Astrocyte (in vitro differentiated cells and primary cell): ENCODE results near the gene FES. TPM values are rescaled to one million over a fixed set of nuclear protein-coding genes. Genes with fewer than 3 reads are reported as not detected.

Experiments used
- DNase-seq: peaks from one replicate; pipeline ENCODE4 v3.0.0-alpha.2; 2010; ENCODE audit warnings: low read depth
- FAIRE-seq: peaks from 2 replicates; lab custom pipeline; 2011; peaks lifted over from hg19 to GRCh38; lab: Jason Lieb, UNC
- H2AFZ ChIP-seq: 2 replicates; pipeline ENCODE4 v1.6.0; 2012; ENCODE audit warnings: low read depth, low read length, inconsistent platforms
- H3K27ac ChIP-seq: 2 replicates; pipeline ENCODE4 v1.5.1; 2011; ENCODE audit warnings: low read depth, low read length, inconsistent platforms
- H3K27me3 ChIP-seq: 2 replicates; pipeline ENCODE4 v1.6.0; 2011; ENCODE audit warnings: low read length, inconsistent platforms; ENCODE audit not compliant: insufficient read depth
- H3K36me3 ChIP-seq: 2 replicates; pipeline ENCODE4 v1.5.1; 2011; ENCODE audit warnings: low read length, inconsistent platforms; ENCODE audit not compliant: insufficient read depth
- H3K4me1 ChIP-seq: 2 replicates; pipeline ENCODE4 v1.5.1; 2011; ENCODE audit warnings: low read length, inconsistent platforms; ENCODE audit not compliant: insufficient read depth
- H3K4me2 ChIP-seq: 2 replicates; pipeline ENCODE4 v1.6.0; 2012; ENCODE audit warnings: low read length, inconsistent platforms
- H3K4me3 ChIP-seq: 2 replicates; pipeline ENCODE4 v1.5.1; 2011; ENCODE audit warnings: low read depth, mild to moderate bottlenecking, low read length, inconsistent platforms; ENCODE audit not compliant: insufficient read depth
- H3K79me2 ChIP-seq: 2 replicates; pipeline ENCODE4 v1.6.0; 2012; ENCODE audit warnings: mild to moderate bottlenecking, low read length, inconsistent platforms; ENCODE audit not compliant: insufficient read depth
- H3K9ac ChIP-seq: 2 replicates; pipeline ENCODE4 v1.6.0; 2012; ENCODE audit warnings: mild to moderate bottlenecking, low read length, inconsistent platforms
- H3K9me3 ChIP-seq: 2 replicates; pipeline ENCODE4 v1.5.1; 2012; ENCODE audit warnings: low read depth, mild to moderate bottlenecking, low read length, inconsistent platforms; ENCODE audit not compliant: insufficient read depth
- H4K20me1 ChIP-seq: 2 replicates; pipeline ENCODE4 v1.6.0; 2012; ENCODE audit warnings: low read length, inconsistent platforms; ENCODE audit not compliant: insufficient read depth
- H3K27ac Mint-ChIP-seq: one replicate; pipeline ENCODE4 v1.8.0; 2021; ENCODE audit warnings: mild to moderate bottlenecking, mixed read lengths; ENCODE audit not compliant: unreplicated experiment
- H3K27me3 Mint-ChIP-seq: one replicate; pipeline ENCODE4 v1.8.0; 2021; ENCODE audit warnings: low read depth, mixed read lengths; ENCODE audit not compliant: unreplicated experiment
- H3K36me3 Mint-ChIP-seq: one replicate; pipeline ENCODE4 v1.8.0; 2021; ENCODE audit warnings: low read depth, mixed read lengths; ENCODE audit not compliant: unreplicated experiment
- H3K4me1 Mint-ChIP-seq: one replicate; pipeline ENCODE4 v1.8.0; 2021; ENCODE audit warnings: low read depth, mixed read lengths; ENCODE audit not compliant: unreplicated experiment
- H3K4me3 Mint-ChIP-seq: one replicate; pipeline ENCODE4 v1.8.0; 2021; ENCODE audit warnings: mild to moderate bottlenecking, moderate library complexity, mixed read lengths; ENCODE audit not compliant: unreplicated experiment
- H3K9me3 Mint-ChIP-seq: one replicate; pipeline ENCODE4 v1.8.0; 2021; ENCODE audit warnings: mild to moderate bottlenecking, mixed read lengths; ENCODE audit not compliant: unreplicated experiment
- EZH2 ChIP-seq: IDR thresholded peaks from 2 replicates; pipeline ENCODE4 v1.6.1; 2012; ENCODE audit warnings: mild to moderate bottlenecking, low read length, inconsistent platforms; ENCODE audit not compliant: insufficient read depth
- total RNA-seq: library from RNA; stranded (reverse); gene quantifications from 2 replicates; pipeline ENCODE4 v1.2.1, GENCODE V29; 2021
- TF ChIP-seq, protein P1 (sequence below): IDR thresholded peaks from 2 replicates; pipeline ENCODE4 v1.5.1; 2011; ENCODE audit warnings: low read depth, mild to moderate bottlenecking, inconsistent platforms, low read length, moderate library complexity; ENCODE audit not compliant: insufficient read depth

FES gene
- total RNA-seq, 1 donor from 2014 or later, result 7.2 TPM

DNA sequence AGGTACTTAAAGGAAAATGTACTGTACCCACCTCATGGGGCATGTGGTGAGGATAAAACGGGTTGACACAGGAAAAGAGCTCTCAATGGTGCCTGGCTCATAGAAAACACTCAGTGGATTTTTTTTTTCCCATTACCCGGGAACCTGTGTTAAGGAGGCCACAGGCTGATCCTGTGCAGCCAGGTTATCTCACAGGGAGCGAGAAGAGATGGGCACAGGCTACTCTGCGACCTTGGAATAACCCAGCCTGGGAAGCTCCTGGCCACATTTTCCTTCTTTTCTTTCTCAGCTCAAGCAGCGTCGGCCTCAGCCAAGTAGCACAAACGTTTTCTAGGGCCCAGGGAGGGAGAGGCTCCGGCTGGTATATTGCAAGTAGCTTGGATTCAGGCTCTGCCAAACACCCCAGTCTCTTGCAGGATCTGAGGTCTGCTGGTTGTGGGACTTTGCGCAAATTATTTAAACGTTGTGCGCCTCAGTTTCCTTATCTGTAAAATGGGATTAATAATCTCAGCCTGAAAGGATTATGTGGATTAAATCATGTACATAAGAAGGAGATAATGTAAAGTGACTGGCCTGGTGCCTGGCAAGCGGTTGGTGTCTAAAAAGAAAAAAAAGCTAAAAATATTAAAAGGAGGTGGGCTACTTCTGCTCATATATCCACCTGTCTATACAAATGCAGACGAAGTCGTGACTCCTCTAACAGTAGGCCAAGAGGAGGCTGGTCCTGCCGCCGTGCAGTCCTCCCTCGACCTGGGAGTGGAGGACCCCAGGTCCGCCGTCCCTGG lies 13.8 kb upstream of the FES start:
- Mint-ChIP-seq H3K27ac (peak overlapping the region; percentile 96), H3K4me3 (peak overlapping the region; percentile 93), H3K36me3 (peaks cover 5% of the 10 kb centered on the region), H3K27me3 (peaks cover 4% of the 10 kb centered on the region), H3K9me3 (no peaks in the 10 kb centered on the region), H3K4me1 (peaks cover 38% of the 10 kb centered on the region)
- Histone ChIP-seq H3K27ac (peak overlapping the region; percentile 95), H3K79me2 (peaks cover 55% of the 10 kb centered on the region), H3K4me2 (peak overlapping the region; percentile 99), H3K36me3 (no peaks in the 10 kb centered on the region), H2AFZ (peak overlapping the region; percentile 53), H3K27me3 (no peaks in the 10 kb centered on the region), H3K4me1 (peaks cover 50% of the 10 kb centered on the region), H4K20me1 (peaks cover 19% of the 10 kb centered on the region), H3K9me3 (no peaks in the 10 kb centered on the region), H3K9ac (peak overlapping the region; percentile 80), H3K4me3 (peak overlapping the region; percentile 69)
- FAIRE-seq (no peak), DNase-seq (peak; percentile 14)
- TF ChIP-seq EZH2, result no peak

DNA sequence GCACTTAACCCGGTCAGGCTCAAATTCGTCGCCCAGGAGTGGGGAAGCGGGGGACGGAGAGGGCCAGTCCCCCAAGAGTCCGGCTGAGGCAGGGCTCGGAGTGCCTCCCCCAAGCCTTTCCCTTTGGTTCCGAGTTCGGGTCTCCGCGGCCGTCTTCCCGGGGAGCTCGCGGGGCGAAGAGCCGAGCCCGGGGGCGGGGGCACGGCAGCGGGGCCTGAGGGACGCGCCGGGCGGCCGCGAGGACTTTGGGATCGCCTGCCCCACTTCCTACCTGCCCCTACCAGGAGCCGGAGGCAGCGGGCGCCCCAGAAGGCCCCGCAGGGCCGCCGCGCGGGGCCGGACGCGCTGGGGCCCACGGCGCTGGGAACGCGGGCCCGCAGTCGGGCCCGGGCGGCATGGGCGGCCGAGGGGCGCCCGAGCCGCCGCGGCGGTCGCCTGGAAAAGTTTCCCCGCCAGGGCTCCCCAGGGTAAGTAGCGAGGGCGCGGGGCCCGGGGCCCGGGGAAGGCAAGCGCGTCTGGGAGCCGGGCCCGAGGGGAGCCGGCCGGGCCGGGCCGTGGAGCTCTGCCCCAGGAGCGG lies 13.1 kb upstream of the FES start:
- H3K27ac ChIP-seq, result peak overlapping the region; percentile 95
- peak overlapping the region; percentile 80 for H3K9ac ChIP-seq
- no peaks in the 10 kb centered on the region for H3K27me3 ChIP-seq
- peaks cover 38% of the 10 kb centered on the region for H3K4me1 Mint-ChIP-seq
- H3K4me3 ChIP-seq, result peak overlapping the region; percentile 77
- H3K79me2 ChIP-seq, result peaks cover 60% of the 10 kb centered on the region
- FAIRE-seq, result no peak
- H3K36me3 Mint-ChIP-seq, result peaks cover 2% of the 10 kb centered on the region
- H3K4me1 ChIP-seq, result peaks cover 50% of the 10 kb centered on the region
- peak overlapping the region; percentile 99 for H3K4me2 ChIP-seq
- peak overlapping the region; percentile 96 for H3K27ac Mint-ChIP-seq
- DNase-seq, result no peak
- H3K9me3 ChIP-seq, result no peaks in the 10 kb centered on the region
- H4K20me1 ChIP-seq, result peaks cover 26% of the 10 kb centered on the region
- peak overlapping the region; percentile 93 for H3K4me3 Mint-ChIP-seq
- no peaks in the 10 kb centered on the region for H3K27me3 Mint-ChIP-seq
- no peak for TF ChIP-seq EZH2
- TF ChIP-seq, protein P1, sequence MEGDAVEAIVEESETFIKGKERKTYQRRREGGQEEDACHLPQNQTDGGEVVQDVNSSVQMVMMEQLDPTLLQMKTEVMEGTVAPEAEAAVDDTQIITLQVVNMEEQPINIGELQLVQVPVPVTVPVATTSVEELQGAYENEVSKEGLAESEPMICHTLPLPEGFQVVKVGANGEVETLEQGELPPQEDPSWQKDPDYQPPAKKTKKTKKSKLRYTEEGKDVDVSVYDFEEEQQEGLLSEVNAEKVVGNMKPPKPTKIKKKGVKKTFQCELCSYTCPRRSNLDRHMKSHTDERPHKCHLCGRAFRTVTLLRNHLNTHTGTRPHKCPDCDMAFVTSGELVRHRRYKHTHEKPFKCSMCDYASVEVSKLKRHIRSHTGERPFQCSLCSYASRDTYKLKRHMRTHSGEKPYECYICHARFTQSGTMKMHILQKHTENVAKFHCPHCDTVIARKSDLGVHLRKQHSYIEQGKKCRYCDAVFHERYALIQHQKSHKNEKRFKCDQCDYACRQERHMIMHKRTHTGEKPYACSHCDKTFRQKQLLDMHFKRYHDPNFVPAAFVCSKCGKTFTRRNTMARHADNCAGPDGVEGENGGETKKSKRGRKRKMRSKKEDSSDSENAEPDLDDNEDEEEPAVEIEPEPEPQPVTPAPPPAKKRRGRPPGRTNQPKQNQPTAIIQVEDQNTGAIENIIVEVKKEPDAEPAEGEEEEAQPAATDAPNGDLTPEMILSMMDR, result no peak
- H3K9me3 Mint-ChIP-seq, result no peaks in the 10 kb centered on the region
- H3K36me3 ChIP-seq, result no peaks in the 10 kb centered on the region
- H2AFZ ChIP-seq, result peak overlapping the region; percentile 53

DNA sequence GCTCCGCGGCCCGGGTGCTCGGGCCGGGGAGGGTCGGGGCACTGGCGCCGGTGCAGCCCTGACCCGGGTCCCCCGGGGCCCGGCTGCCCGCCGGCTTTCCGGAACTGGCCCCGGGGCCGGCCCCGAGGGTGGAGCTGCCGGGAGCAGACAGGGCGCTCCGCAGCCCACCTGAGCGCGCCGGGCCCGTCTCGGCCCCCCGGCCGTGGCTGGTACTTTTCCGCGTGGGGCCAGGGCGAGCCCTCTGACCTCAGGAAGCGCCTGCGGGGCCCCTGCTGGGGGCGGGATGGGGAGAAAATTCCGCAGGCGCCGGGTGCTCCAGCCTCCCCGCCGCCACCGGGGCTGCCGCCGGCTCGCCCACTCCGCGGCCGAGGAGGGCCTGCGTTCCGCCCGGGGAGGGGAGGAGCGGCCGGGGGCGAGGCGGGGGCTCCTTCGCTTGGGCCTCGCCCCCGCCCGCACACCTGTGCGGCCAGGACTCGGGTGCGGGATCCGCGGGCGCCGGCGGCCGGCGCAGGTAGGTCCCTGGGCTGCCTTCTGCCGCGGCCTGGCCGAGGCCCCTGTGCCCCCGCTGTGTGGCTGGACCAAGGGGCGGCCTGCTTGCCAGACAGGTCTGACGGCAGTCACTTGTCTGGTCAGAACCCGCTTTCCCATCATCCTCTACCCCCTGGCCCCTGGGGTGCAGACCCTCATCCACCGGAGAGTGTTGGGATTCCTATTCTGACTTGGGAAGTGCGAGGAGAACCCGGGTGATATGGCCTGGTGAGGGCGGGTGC lies 12.4 kb upstream of the FES start:
- peak overlapping the region; percentile 95 for H3K27ac ChIP-seq
- H3K4me3 ChIP-seq, result peak overlapping the region; percentile 77
- peak overlapping the region; percentile 23 for H2AFZ ChIP-seq
- H3K4me2 ChIP-seq, result peak overlapping the region; percentile 99
- H3K9me3 Mint-ChIP-seq, result no peaks in the 10 kb centered on the region
- H3K4me3 Mint-ChIP-seq, result peak overlapping the region; percentile 90
- peaks cover 50% of the 10 kb centered on the region for H3K4me1 ChIP-seq
- H3K36me3 ChIP-seq, result peaks cover 6% of the 10 kb centered on the region
- no peaks in the 10 kb centered on the region for H3K27me3 Mint-ChIP-seq
- peaks cover 60% of the 10 kb centered on the region for H3K79me2 ChIP-seq
- H3K4me1 Mint-ChIP-seq, result peaks cover 38% of the 10 kb centered on the region
- H3K9me3 ChIP-seq, result no peaks in the 10 kb centered on the region
- FAIRE-seq (no peak), DNase-seq (no peak)
- H3K9ac ChIP-seq, result peak overlapping the region; percentile 80
- H3K27me3 ChIP-seq, result no peaks in the 10 kb centered on the region
- peaks cover 8% of the 10 kb centered on the region for H3K36me3 Mint-ChIP-seq
- TF ChIP-seq, protein P1, result no peak
- TF ChIP-seq EZH2, result no peak
- peaks cover 33% of the 10 kb centered on the region for H4K20me1 ChIP-seq
- peak overlapping the region; percentile 97 for H3K27ac Mint-ChIP-seq
